ENCODE results near the gene MPL. TPM values are rescaled to one million over a fixed set of nuclear protein-coding genes. Genes with fewer than 3 reads are reported as not detected.

MPL gene
- total and polyA plus RNA-seq, 7 donors: not detected

DNA sequence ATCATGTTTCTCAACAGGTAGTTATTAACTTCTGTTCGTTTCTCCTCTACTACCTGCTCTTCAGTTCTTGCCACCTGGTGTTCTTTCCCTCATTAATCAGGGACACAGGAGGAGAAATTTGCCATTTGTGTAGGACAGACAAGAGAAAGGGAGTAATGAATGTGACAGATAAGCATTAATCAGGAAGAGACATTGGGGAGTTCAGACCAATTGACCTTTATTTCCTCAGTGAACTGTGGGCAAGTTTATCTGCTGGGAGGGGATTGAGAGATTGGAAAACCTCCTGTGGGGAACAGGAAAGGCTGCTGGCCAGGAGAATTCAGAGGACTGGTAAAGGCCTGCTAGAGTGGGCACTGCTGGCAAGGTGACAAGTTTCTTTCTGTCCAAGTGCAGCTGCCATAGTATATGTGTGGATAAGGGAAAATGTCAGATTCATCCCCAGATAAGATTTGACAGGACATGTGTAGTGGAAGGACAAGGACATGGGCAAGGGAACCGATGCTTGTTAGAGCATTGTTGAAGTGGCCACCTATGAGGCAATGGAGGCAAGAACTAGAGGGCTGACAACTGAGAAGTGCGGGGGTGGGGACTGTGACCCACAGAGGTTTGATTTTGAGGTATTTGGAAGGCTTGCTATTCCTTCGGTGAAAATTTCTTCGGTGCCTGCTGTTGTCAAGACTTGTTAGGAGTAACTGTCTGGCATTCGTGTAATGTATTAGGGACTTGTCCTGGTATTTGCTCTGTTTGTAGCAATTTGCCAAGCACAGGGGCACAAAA lies 64.7 kb downstream of the MPL start:
- peaks cover 11 to 44% (median 35%) of the 10 kb centered on the region in 4 donors for H3K36me3 ChIP-seq
- H3K4me1 ChIP-seq: no peaks in the 10 kb centered on the region
- TF ChIP-seq POLR2A (IDR thresholded peaks at IDR 0.05) (no peak), POLR2AphosphoS5 (IDR thresholded peaks at IDR 0.05) (no peak), CTCF (IDR thresholded peaks at IDR 0.05) (no peak), EP300 (IDR thresholded peaks at IDR 0.05) (no peak)
- intact Hi-C loops (cut with DNase I): no loop called here
- 95% methylated on average over 6 of the region's 6 CpGs for WGBS, 2 donors
- no peak overlapping the region for H3K4me3 ChIP-seq
- no peaks in the 10 kb centered on the region for H3K9me3 ChIP-seq
- H3K27ac ChIP-seq: no peak overlapping the region
- H3K27me3 ChIP-seq: no peaks in the 10 kb centered on the region
- no peak for DNase-seq

Other genes starting within 250 kb of the MPL start
- gene EBNA1BP2, start 165.5 kb upstream of the MPL start, total RNA-seq: 10 to 100 TPM; 34.9 to 48.7 (median 41.6) TPM
- 10 to 100 TPM; 51.6 to 75.0 (median 63.7) TPM for gene EBNA1BP2, start 165.5 kb upstream of the MPL start, polyA plus RNA-seq
- under 1 TPM in 1 of 4 donors, not detected in 3; under 0.01 TPM for gene CFAP57, start 165.5 kb upstream of the MPL start, total RNA-seq
- gene CFAP57, start 165.5 kb upstream of the MPL start, polyA plus RNA-seq: under 1 TPM in 1 of 3 donors, not detected in 2; 0.06 TPM
- gene TMEM125, start 67.8 kb upstream of the MPL start, total RNA-seq: not detected
- gene TMEM125, start 67.8 kb upstream of the MPL start, polyA plus RNA-seq: 10 to 100 TPM; 29.4 to 41.7 (median 29.6) TPM
- gene C1orf210, start 52.2 kb upstream of the MPL start, total RNA-seq: 1 to 10 TPM in 1 of 4 donors, not detected in 3; 2.1 TPM
- 10 to 100 TPM; 44.6 to 68.5 (median 64.3) TPM for gene C1orf210, start 52.2 kb upstream of the MPL start, polyA plus RNA-seq
- gene TIE1, start 36.8 kb upstream of the MPL start, total RNA-seq: 10 to 100 TPM in 3 of 4 donors, 1 to 10 TPM in 1; 8.8 to 33.8 (median 10.2) TPM
- 1 to 10 TPM; 1.2 to 9.5 (median 1.8) TPM for gene TIE1, start 36.8 kb upstream of the MPL start, polyA plus RNA-seq
- 1 to 10 TPM in 2 of 4 donors, under 1 TPM in 2; 0.66 to 3.4 (median 1.2) TPM for gene CDC20, start 21.2 kb downstream of the MPL start, total RNA-seq
- 10 to 100 TPM; 11.4 to 65.7 (median 17.1) TPM for gene CDC20, start 21.2 kb downstream of the MPL start, polyA plus RNA-seq
- gene ELOVL1, start 30.2 kb downstream of the MPL start, total RNA-seq: 10 to 100 TPM; 26.8 to 39.6 (median 29.5) TPM
- 100 to 1,000 TPM in 1 of 3 donors, 10 to 100 TPM in 2; 43.2 to 155 (median 63.6) TPM for gene ELOVL1, start 30.2 kb downstream of the MPL start, polyA plus RNA-seq
- gene MED8, start 52.0 kb downstream of the MPL start, total RNA-seq: 10 to 100 TPM; 25.3 to 33.4 (median 29.6) TPM
- gene MED8, start 52.0 kb downstream of the MPL start, polyA plus RNA-seq: 10 to 100 TPM; 34.2 to 43.9 (median 36.6) TPM
- 10 to 100 TPM; 19.1 to 47.4 (median 25.2) TPM for gene SZT2, start 52.1 kb downstream of the MPL start, total RNA-seq
- 10 to 100 TPM in 1 of 3 donors, 1 to 10 TPM in 2; 4.6 to 39.2 (median 4.8) TPM for gene SZT2, start 52.1 kb downstream of the MPL start, polyA plus RNA-seq
- 100 to 1,000 TPM in 1 of 4 donors, 10 to 100 TPM in 3; 65.8 to 104 (median 78.7) TPM for gene HYI, start 116.1 kb downstream of the MPL start, total RNA-seq
- 10 to 100 TPM; 40.4 to 72.8 (median 55.9) TPM for gene HYI, start 116.1 kb downstream of the MPL start, polyA plus RNA-seq
- gene PTPRF, start 193.1 kb downstream of the MPL start, total RNA-seq: 10 to 100 TPM; 38.2 to 78.7 (median 42.9) TPM
- 100 to 1,000 TPM in 1 of 3 donors, 10 to 100 TPM in 2; 18.6 to 125 (median 31.7) TPM for gene PTPRF, start 193.1 kb downstream of the MPL start, polyA plus RNA-seq